ENCODE measurements around the gene TRIM56. TPM values are rescaled to one million over a fixed set of nuclear protein-coding genes. Genes with fewer than 3 reads are reported as not detected.

Gene TRIM56
- total and polyA plus RNA-seq, 2 of the 13 experiments (the other 11 are each of a cell fraction or from before 2014, with no cell fraction given), result 3.2 to 7.1 TPM

DNA sequence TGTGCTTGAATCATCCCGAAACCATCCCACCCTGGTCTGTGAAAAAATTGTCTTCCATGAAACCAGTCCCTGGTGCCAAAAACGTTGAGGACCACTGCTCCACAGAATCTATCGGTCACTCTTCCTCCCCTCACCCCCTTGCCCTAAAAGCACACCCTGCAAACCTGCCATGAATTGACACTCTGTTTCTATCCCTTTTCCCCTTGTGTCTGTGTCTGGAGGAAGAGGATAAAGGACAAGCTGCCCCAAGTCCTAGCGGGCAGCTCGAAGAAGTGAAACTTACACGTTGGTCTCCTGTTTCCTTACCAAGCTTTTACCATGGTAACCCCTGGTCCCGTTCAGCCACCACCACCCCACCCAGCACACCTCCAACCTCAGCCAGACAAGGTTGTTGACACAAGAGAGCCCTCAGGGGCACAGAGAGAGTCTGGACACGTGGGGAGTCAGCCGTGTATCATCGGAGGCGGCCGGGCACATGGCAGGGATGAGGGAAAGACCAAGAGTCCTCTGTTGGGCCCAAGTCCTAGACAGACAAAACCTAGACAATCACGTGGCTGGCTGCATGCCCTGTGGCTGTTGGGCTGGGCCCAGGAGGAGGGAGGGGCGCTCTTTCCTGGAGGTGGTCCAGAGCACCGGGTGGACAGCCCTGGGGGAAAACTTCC is 40.8 kb downstream of the TRIM56 start (continued):
- TF ChIP-seq POLR2A (IDR thresholded peaks at IDR 0.05; ENCODE audit: insufficient read depth in 1 of 2, low read depth in 2 of 2, low read length in 2 of 2) (peak in 1 of 2 experiments; percentile 43; a peak in 2 of 4 replicates), ZNF510 (CRISPR knock-in tag; IDR thresholded peaks at IDR 0.05; ENCODE audit: low read depth) (0 out of 2 replicates have a peak, but pooled peaks have one; percentile 12), ZBTB38 (CRISPR knock-in tag; IDR thresholded peaks at IDR 0.05) (no peak), ZNF570 (CRISPR knock-in tag; IDR thresholded peaks at IDR 0.05; ENCODE audit: borderline replicate concordance) (no peak), THRA (CRISPR knock-in tag; IDR thresholded peaks at IDR 0.05; ENCODE audit: borderline replicate concordance) (no peak), RBM39 (IDR thresholded peaks at IDR 0.05; ENCODE audit: low read depth, low read length, poor library complexity, severe bottlenecking) (no peak), GLI4 (CRISPR knock-in tag; IDR thresholded peaks at IDR 0.05; ENCODE audit: borderline replicate concordance) (peak; percentile 50; the same call in 1 of the 2 replicates), SIX1 (CRISPR knock-in tag; IDR thresholded peaks at IDR 0.05; ENCODE audit: borderline replicate concordance) (no peak), ZNF775 (CRISPR knock-in tag; IDR thresholded peaks at IDR 0.05; ENCODE audit: borderline replicate concordance) (no peak), SOX6 (IDR thresholded peaks at IDR 0.05) (no peak), SOX6 (CRISPR knock-in tag; IDR thresholded peaks at IDR 0.05) (no peak), ZNF33A (CRISPR knock-in tag; IDR thresholded peaks at IDR 0.05; ENCODE audit: borderline replicate concordance) (peak; percentile 87; the same call in 1 of the 2 replicates), RCOR2 (CRISPR knock-in tag; IDR thresholded peaks at IDR 0.05) (peak; percentile 40; the same call in 1 of the 2 replicates), ZNF780A (CRISPR knock-in tag; IDR thresholded peaks at IDR 0.05) (no peak)
- TF ChIP-seq, protein P1, sequence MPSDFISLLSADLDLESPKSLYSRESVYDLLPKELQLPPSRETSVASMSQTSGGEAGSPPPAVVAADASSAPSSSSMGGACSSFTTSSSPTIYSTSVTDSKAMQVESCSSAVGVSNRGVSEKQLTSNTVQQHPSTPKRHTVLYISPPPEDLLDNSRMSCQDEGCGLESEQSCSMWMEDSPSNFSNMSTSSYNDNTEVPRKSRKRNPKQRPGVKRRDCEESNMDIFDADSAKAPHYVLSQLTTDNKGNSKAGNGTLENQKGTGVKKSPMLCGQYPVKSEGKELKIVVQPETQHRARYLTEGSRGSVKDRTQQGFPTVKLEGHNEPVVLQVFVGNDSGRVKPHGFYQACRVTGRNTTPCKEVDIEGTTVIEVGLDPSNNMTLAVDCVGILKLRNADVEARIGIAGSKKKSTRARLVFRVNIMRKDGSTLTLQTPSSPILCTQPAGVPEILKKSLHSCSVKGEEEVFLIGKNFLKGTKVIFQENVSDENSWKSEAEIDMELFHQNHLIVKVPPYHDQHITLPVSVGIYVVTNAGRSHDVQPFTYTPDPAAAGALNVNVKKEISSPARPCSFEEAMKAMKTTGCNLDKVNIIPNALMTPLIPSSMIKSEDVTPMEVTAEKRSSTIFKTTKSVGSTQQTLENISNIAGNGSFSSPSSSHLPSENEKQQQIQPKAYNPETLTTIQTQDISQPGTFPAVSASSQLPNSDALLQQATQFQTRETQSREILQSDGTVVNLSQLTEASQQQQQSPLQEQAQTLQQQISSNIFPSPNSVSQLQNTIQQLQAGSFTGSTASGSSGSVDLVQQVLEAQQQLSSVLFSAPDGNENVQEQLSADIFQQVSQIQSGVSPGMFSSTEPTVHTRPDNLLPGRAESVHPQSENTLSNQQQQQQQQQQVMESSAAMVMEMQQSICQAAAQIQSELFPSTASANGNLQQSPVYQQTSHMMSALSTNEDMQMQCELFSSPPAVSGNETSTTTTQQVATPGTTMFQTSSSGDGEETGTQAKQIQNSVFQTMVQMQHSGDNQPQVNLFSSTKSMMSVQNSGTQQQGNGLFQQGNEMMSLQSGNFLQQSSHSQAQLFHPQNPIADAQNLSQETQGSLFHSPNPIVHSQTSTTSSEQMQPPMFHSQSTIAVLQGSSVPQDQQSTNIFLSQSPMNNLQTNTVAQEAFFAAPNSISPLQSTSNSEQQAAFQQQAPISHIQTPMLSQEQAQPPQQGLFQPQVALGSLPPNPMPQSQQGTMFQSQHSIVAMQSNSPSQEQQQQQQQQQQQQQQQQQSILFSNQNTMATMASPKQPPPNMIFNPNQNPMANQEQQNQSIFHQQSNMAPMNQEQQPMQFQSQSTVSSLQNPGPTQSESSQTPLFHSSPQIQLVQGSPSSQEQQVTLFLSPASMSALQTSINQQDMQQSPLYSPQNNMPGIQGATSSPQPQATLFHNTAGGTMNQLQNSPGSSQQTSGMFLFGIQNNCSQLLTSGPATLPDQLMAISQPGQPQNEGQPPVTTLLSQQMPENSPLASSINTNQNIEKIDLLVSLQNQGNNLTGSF (CRISPR knock-in tag; IDR thresholded peaks at IDR 0.05), result no peak; the same call in 1 of the 2 replicates
- TF ChIP-seq, protein P2, sequence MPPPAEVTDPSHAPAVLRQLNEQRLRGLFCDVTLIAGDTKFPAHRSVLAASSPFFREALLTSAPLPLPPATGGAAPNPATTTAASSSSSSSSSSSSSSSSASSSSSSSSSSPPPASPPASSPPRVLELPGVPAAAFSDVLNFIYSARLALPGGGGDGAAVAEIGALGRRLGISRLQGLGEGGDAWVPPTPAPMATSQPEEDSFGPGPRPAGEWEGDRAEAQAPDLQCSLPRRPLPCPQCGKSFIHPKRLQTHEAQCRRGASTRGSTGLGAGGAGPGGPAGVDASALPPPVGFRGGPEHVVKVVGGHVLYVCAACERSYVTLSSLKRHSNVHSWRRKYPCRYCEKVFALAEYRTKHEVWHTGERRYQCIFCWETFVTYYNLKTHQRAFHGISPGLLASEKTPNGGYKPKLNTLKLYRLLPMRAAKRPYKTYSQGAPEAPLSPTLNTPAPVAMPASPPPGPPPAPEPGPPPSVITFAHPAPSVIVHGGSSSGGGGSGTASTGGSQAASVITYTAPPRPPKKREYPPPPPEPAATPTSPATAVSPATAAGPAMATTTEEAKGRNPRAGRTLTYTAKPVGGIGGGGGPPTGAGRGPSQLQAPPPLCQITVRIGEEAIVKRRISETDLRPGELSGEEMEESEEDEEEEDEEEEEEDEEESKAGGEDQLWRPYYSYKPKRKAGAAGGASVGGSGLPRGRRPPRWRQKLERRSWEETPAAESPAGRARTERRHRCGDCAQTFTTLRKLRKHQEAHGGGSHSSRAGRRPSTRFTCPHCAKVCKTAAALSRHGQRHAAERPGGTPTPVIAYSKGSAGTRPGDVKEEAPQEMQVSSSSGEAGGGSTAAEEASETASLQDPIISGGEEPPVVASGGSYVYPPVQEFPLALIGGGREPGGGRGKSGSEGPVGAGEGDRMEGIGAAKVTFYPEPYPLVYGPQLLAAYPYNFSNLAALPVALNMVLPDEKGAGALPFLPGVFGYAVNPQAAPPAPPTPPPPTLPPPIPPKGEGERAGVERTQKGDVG (CRISPR knock-in tag; IDR thresholded peaks at IDR 0.05; ENCODE audit: borderline replicate concordance), result no peak
- TF ChIP-seq, protein P3, sequence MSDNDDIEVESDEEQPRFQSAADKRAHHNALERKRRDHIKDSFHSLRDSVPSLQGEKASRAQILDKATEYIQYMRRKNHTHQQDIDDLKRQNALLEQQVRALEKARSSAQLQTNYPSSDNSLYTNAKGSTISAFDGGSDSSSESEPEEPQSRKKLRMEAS (IDR thresholded peaks at IDR 0.05), result peak; percentile 98
- TF ChIP-seq, protein P4, sequence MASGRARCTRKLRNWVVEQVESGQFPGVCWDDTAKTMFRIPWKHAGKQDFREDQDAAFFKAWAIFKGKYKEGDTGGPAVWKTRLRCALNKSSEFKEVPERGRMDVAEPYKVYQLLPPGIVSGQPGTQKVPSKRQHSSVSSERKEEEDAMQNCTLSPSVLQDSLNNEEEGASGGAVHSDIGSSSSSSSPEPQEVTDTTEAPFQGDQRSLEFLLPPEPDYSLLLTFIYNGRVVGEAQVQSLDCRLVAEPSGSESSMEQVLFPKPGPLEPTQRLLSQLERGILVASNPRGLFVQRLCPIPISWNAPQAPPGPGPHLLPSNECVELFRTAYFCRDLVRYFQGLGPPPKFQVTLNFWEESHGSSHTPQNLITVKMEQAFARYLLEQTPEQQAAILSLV (CRISPR knock-in tag; IDR thresholded peaks at IDR 0.05; ENCODE audit: borderline replicate concordance), result peak; percentile 65; the same call in 1 of the 2 replicates
